ENCODE results near the gene P2RY6.

DNA sequence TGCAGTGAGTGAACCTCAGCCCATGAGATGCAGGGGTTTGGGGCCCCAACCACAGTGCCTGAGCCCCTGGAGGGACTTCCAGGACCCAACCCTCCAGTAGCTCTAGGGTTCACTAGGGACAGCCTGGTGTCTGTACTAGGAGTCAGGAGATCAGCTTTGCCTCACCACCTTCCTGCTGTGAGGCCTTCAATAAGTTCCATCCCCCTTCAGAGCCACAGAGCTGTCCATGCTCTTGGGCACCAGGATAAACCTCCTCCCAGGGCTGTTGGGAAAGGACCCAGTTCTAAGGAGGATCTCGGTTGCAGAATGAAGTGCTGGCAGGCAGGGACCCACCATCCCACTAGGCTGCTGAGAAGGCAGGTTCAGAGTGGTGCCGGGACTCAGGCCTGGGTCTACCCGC, 45.7 kb downstream of the P2RY6 start:
- TF ChIP-seq, protein P1, sequence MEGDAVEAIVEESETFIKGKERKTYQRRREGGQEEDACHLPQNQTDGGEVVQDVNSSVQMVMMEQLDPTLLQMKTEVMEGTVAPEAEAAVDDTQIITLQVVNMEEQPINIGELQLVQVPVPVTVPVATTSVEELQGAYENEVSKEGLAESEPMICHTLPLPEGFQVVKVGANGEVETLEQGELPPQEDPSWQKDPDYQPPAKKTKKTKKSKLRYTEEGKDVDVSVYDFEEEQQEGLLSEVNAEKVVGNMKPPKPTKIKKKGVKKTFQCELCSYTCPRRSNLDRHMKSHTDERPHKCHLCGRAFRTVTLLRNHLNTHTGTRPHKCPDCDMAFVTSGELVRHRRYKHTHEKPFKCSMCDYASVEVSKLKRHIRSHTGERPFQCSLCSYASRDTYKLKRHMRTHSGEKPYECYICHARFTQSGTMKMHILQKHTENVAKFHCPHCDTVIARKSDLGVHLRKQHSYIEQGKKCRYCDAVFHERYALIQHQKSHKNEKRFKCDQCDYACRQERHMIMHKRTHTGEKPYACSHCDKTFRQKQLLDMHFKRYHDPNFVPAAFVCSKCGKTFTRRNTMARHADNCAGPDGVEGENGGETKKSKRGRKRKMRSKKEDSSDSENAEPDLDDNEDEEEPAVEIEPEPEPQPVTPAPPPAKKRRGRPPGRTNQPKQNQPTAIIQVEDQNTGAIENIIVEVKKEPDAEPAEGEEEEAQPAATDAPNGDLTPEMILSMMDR (IDR thresholded peaks at IDR 0.05), result no peak
- no peak for TF ChIP-seq POLR2A (IDR thresholded peaks at IDR 0.05)
- no peak for TF ChIP-seq POLR2AphosphoS5 (IDR thresholded peaks at IDR 0.05)
